ENCODE data around the gene FMNL2.
"Not testable (repeated sequence)": the region's sequence is repeated elsewhere in the genome, so short reads cannot be mapped to it uniquely, and the experiment has no call there.

The FMNL2 gene

GRCh38 chr2:152522446-152522845 lies 187.5 kb downstream of the FMNL2 start:
- 65% methylated on average over 3 of the region's 3 CpGs for WGBS
- not testable (repeated sequence) for H4K8ac ChIP-seq (ENCODE audit: low read length); DNase-seq; H3K23ac ChIP-seq (ENCODE audit: low read length in 2 of 2); H2AFZ ChIP-seq (ENCODE audit: low read depth, low read length); H3K14ac ChIP-seq (ENCODE audit: low read length in 2 of 2); H3K4me1 ChIP-seq (ENCODE audit: control insufficient read depth, insufficient read depth, low read depth, low read length); H3K36me3 ChIP-seq (ENCODE audit: control insufficient read depth in 1 of 2, insufficient read depth in 2 of 2, low read depth in 1 of 2, low read length in 2 of 2); H3K27ac ChIP-seq (ENCODE audit: low read length, poor library complexity, severe bottlenecking); H3K4me3 ChIP-seq (ENCODE audit: insufficient read depth in 1 of 2, low read depth in 1 of 2, low read length in 2 of 2); H3K18ac ChIP-seq (ENCODE audit: low read depth in 1 of 2, low read length in 2 of 2); H2AK5ac ChIP-seq (ENCODE audit: low read length, severe bottlenecking); H3K4ac ChIP-seq (ENCODE audit: low read depth in 1 of 2, low read length in 2 of 2); H2BK12ac ChIP-seq (ENCODE audit: low read length in 2 of 2); H2BK120ac ChIP-seq (ENCODE audit: low read depth, low read length); H4K91ac ChIP-seq (ENCODE audit: low read length); H3K9ac ChIP-seq (ENCODE audit: low read length); H3K9me3 ChIP-seq (ENCODE audit: control insufficient read depth, low read length); H3K27me3 ChIP-seq (ENCODE audit: control insufficient read depth in 1 of 2, insufficient read depth in 1 of 2, low read length in 2 of 2); H2BK15ac ChIP-seq (ENCODE audit: low read depth, poor library complexity, severe bottlenecking); H3K4me2 ChIP-seq (ENCODE audit: low read length, poor library complexity, severe bottlenecking); H2BK5ac ChIP-seq (ENCODE audit: low read depth, low read length, poor library complexity, severe bottlenecking)
- peaks cover 17% of the 10 kb centered on the region for H3K79me1 ChIP-seq (replicated peaks; ENCODE audit: low read length, poor library complexity, severe bottlenecking)

- H2AK5ac ChIP-seq (ENCODE audit: low read length, severe bottlenecking), result no peak overlapping the region
- H2BK5ac ChIP-seq (ENCODE audit: low read depth, low read length, poor library complexity, severe bottlenecking), result no peak overlapping the region
- no peak overlapping the region for H3K18ac ChIP-seq (ENCODE audit: low read depth in 1 of 2, low read length in 2 of 2)
- H3K23ac ChIP-seq (ENCODE audit: low read length in 2 of 2), result no peak overlapping the region
- H3K4me1 ChIP-seq (ENCODE audit: control insufficient read depth, insufficient read depth, low read depth, low read length), result peaks cover 7% of the 10 kb centered on the region
- H3K14ac ChIP-seq (ENCODE audit: low read length in 2 of 2), result no peak overlapping the region
- DNase-seq, result no peak
- H3K9me3 ChIP-seq (ENCODE audit: control insufficient read depth, low read length), result no peaks in the 10 kb centered on the region
- no peak overlapping the region for H3K4ac ChIP-seq (ENCODE audit: low read depth in 1 of 2, low read length in 2 of 2)
- no peak overlapping the region for H2BK120ac ChIP-seq (ENCODE audit: low read depth, low read length)
- H3K9ac ChIP-seq (ENCODE audit: low read length), result no peak overlapping the region
- no peak overlapping the region for H2BK12ac ChIP-seq (ENCODE audit: low read length in 2 of 2)
- H4K91ac ChIP-seq (ENCODE audit: low read length), result no peak overlapping the region
- H3K36me3 ChIP-seq (ENCODE audit: control insufficient read depth in 1 of 2, insufficient read depth in 2 of 2, low read depth in 1 of 2, low read length in 2 of 2), result peaks cover 0 to 5% of the 10 kb centered on the region in 2 experiments
- no peak overlapping the region for H3K27ac ChIP-seq (ENCODE audit: low read length, poor library complexity, severe bottlenecking)
- H2BK15ac ChIP-seq (ENCODE audit: low read depth, poor library complexity, severe bottlenecking), result no peak overlapping the region
- H2AFZ ChIP-seq (ENCODE audit: low read depth, low read length), result no peak overlapping the region
- H3K79me1 ChIP-seq (replicated peaks; ENCODE audit: low read length, poor library complexity, severe bottlenecking), result peaks cover 15% of the 10 kb centered on the region
- H4K8ac ChIP-seq (ENCODE audit: low read length), result no peak overlapping the region
- no peaks in the 10 kb centered on the region for H3K27me3 ChIP-seq (ENCODE audit: control insufficient read depth in 1 of 2, insufficient read depth in 1 of 2, low read length in 2 of 2)
- H3K4me2 ChIP-seq (ENCODE audit: low read length, poor library complexity, severe bottlenecking), result no peak overlapping the region
- H3K4me3 ChIP-seq (ENCODE audit: insufficient read depth in 1 of 2, low read depth in 1 of 2, low read length in 2 of 2), result no peak overlapping the region
These were observed 188.1 kb downstream of the FMNL2 start for GRCh38 chr2:152523091-152523490.

- Histone ChIP-seq H4K8ac (ENCODE audit: low read length) (peak overlapping the region; percentile 66), H3K23ac (ENCODE audit: low read length in 2 of 2) (no peak overlapping the region), H3K4me2 (ENCODE audit: low read length, poor library complexity, severe bottlenecking) (peak overlapping the region; percentile 7), H3K36me3 (ENCODE audit: control insufficient read depth in 1 of 2, insufficient read depth in 2 of 2, low read depth in 1 of 2, low read length in 2 of 2) (peaks cover 0 to 5% of the 10 kb centered on the region in 2 experiments), H3K18ac (ENCODE audit: low read depth in 1 of 2, low read length in 2 of 2) (peak overlapping the region in 1 of 2 experiments; percentile 91), H4K91ac (ENCODE audit: low read length) (no peak overlapping the region), H3K4me3 (ENCODE audit: insufficient read depth in 1 of 2, low read depth in 1 of 2, low read length in 2 of 2) (no peak overlapping the region), H3K27me3 (ENCODE audit: control insufficient read depth in 1 of 2, insufficient read depth in 1 of 2, low read length in 2 of 2) (no peaks in the 10 kb centered on the region), H3K27ac (ENCODE audit: low read length, poor library complexity, severe bottlenecking) (peak overlapping the region; percentile 71), H2BK15ac (ENCODE audit: low read depth, poor library complexity, severe bottlenecking) (no peak overlapping the region), H3K79me1 (replicated peaks; ENCODE audit: low read length, poor library complexity, severe bottlenecking) (peaks cover 17% of the 10 kb centered on the region), H2BK12ac (ENCODE audit: low read length in 2 of 2) (peak overlapping the region in 1 of 2 experiments; percentile 71), H2AK5ac (ENCODE audit: low read length, severe bottlenecking) (peak overlapping the region; percentile 79), H2AFZ (ENCODE audit: low read depth, low read length) (no peak overlapping the region), H3K9me3 (ENCODE audit: control insufficient read depth, low read length) (no peaks in the 10 kb centered on the region), H3K4ac (ENCODE audit: low read depth in 1 of 2, low read length in 2 of 2) (peak overlapping the region in 1 of 2 experiments; percentile 88), H2BK5ac (ENCODE audit: low read depth, low read length, poor library complexity, severe bottlenecking) (no peak overlapping the region), H2BK120ac (ENCODE audit: low read depth, low read length) (no peak overlapping the region), H3K9ac (ENCODE audit: low read length) (no peak overlapping the region), H3K14ac (ENCODE audit: low read length in 2 of 2) (no peak overlapping the region), H3K4me1 (ENCODE audit: control insufficient read depth, insufficient read depth, low read depth, low read length) (peaks cover 4% of the 10 kb centered on the region)
- 59% methylated on average over 4 of the region's 6 CpGs for WGBS
- DNase-seq, result peak; percentile 43
These were observed 190.4 kb downstream of the FMNL2 start for GRCh38 chr2:152525277-152525838.

GRCh38 chr2:152529420-152530115 lies 194.6 kb downstream of the FMNL2 start:
- Histone ChIP-seq H4K8ac (ENCODE audit: low read length) (no peak overlapping the region), H3K79me1 (replicated peaks; ENCODE audit: low read length, poor library complexity, severe bottlenecking) (peaks cover 11% of the 10 kb centered on the region), H3K23ac (ENCODE audit: low read length in 2 of 2) (no peak overlapping the region), H2BK15ac (ENCODE audit: low read depth, poor library complexity, severe bottlenecking) (no peak overlapping the region), H2BK5ac (ENCODE audit: low read depth, low read length, poor library complexity, severe bottlenecking) (no peak overlapping the region), H2BK12ac (ENCODE audit: low read length in 2 of 2) (no peak overlapping the region), H2AK5ac (ENCODE audit: low read length, severe bottlenecking) (no peak overlapping the region), H3K14ac (ENCODE audit: low read length in 2 of 2) (no peak overlapping the region), H3K9ac (ENCODE audit: low read length) (no peak overlapping the region), H3K4me2 (ENCODE audit: low read length, poor library complexity, severe bottlenecking) (no peak overlapping the region), H3K27me3 (ENCODE audit: control insufficient read depth in 1 of 2, insufficient read depth in 1 of 2, low read length in 2 of 2) (no peaks in the 10 kb centered on the region), H3K9me3 (ENCODE audit: control insufficient read depth, low read length) (no peaks in the 10 kb centered on the region), H3K18ac (ENCODE audit: low read depth in 1 of 2, low read length in 2 of 2) (no peak overlapping the region), H3K27ac (ENCODE audit: low read length, poor library complexity, severe bottlenecking) (no peak overlapping the region), H3K4me1 (ENCODE audit: control insufficient read depth, insufficient read depth, low read depth, low read length) (peaks cover 4% of the 10 kb centered on the region), H3K4ac (ENCODE audit: low read depth in 1 of 2, low read length in 2 of 2) (no peak overlapping the region), H2BK120ac (ENCODE audit: low read depth, low read length) (no peak overlapping the region), H3K4me3 (ENCODE audit: insufficient read depth in 1 of 2, low read depth in 1 of 2, low read length in 2 of 2) (no peak overlapping the region), H3K36me3 (ENCODE audit: control insufficient read depth in 1 of 2, insufficient read depth in 2 of 2, low read depth in 1 of 2, low read length in 2 of 2) (no peaks in the 10 kb centered on the region), H4K91ac (ENCODE audit: low read length) (no peak overlapping the region), H2AFZ (ENCODE audit: low read depth, low read length) (no peak overlapping the region)
- peak; percentile 17 for DNase-seq
- 60% methylated on average over 4 of the region's 4 CpGs for WGBS

All from mesenchymal stem cell (in vitro differentiated cells and primary cell).